ENCODE measurements around the gene MIGA1.
A peak's percentile ranks its signal among the peaks of the same experiment; 100 is the strongest.

Gene MIGA1

DNA sequence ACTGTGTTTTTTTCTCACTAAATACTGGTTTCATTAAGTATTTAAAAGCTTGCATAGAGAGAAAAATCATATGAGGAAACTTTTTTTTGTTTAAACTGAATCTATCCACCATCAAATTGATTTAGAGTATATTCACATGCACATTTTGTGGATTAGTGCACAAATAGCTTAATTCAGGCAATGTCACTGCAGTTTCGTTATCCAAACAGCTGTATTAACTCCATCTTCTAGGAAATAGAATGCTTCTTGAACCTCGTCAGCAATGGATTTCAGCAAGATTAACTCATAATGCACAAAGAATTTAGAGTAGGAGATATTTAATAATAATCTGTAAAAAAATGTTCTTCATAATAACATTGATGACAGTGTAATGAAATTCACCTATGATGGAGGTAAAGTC is 146.5 kb downstream of the MIGA1 start:
- H3K4me2 ChIP-seq (ENCODE audit: low read length) = no peak overlapping the region
- no peaks in the 10 kb centered on the region for H3K9me3 ChIP-seq (replicated peaks; ENCODE audit: low read length)
- H3K27me3 ChIP-seq (ENCODE audit: control insufficient read depth, insufficient read depth, low read length) = no peaks in the 10 kb centered on the region
- peaks cover 24% of the 10 kb centered on the region for H3K4me1 ChIP-seq (ENCODE audit: control insufficient read depth, insufficient read depth, low read length)
- H3K9ac ChIP-seq (ENCODE audit: low read depth, low read length) = no peak overlapping the region
- H3K36me3 ChIP-seq (ENCODE audit: insufficient read depth, low read length) = peaks cover 71% of the 10 kb centered on the region
- no peak overlapping the region for H3K4me3 ChIP-seq (ENCODE audit: low read length)

DNA sequence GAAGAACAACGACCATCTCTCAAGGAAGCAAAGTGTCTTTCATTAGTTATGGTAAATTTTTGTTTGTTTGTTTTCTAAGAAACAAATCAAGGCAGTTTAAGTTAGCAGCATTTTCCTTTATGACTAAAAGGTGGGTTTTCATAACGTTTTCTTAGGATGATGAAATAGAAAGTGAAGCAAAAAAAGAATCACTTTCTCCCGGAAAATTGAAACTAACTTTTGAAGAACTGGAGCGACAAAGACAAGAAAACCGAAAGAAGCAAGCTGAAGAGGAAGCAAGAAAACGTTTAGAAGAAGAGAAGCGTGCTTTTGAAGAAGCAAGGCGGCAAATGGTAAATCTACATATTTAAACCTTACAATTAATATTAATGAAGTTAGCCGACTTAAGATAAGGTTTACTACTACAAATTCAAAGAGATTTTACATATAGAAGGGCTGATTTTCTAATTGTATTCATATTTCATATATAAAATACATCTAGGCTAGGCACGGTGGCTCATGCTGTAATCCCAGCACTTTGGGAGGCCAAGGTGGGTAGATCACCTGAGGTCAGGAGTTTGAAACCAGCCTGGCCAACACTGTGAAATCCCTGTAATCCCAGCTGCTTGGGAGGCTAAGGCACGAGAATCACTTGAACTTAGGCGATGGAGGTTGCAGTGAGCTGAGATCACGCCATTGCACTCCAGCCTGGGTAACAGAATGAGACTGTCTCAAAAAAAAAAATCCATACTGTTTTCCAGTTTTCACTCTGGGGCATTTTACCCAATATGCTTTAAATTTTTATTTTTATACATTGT is 147.3 kb downstream of the MIGA1 start:
- Histone ChIP-seq H3K36me3 (ENCODE audit: insufficient read depth, low read length) (peaks cover 75% of the 10 kb centered on the region), H3K27me3 (ENCODE audit: control insufficient read depth, insufficient read depth, low read length) (no peaks in the 10 kb centered on the region), H3K9ac (ENCODE audit: low read depth, low read length) (no peak overlapping the region), H3K9me3 (replicated peaks; ENCODE audit: low read length) (no peaks in the 10 kb centered on the region), H3K4me1 (ENCODE audit: control insufficient read depth, insufficient read depth, low read length) (peaks cover 24% of the 10 kb centered on the region), H3K4me2 (ENCODE audit: low read length) (peak overlapping the region; percentile 35), H3K4me3 (ENCODE audit: low read length) (no peak overlapping the region)

GRCh38 chr1:77927414-77927813 is 148.0 kb downstream of the MIGA1 start:
- Histone ChIP-seq H3K9me3 (replicated peaks; ENCODE audit: low read length) (no peaks in the 10 kb centered on the region), H3K27me3 (ENCODE audit: control insufficient read depth, insufficient read depth, low read length) (no peaks in the 10 kb centered on the region), H3K36me3 (ENCODE audit: insufficient read depth, low read length) (peaks cover 79% of the 10 kb centered on the region), H3K4me3 (ENCODE audit: low read length) (no peak overlapping the region), H3K4me2 (ENCODE audit: low read length) (no peak overlapping the region), H3K9ac (ENCODE audit: low read depth, low read length) (no peak overlapping the region), H3K4me1 (ENCODE audit: control insufficient read depth, insufficient read depth, low read length) (peaks cover 24% of the 10 kb centered on the region)
